Lower leg skin (tissue), 4 donors: ENCODE results near the gene ARHGAP15. TPM values are rescaled to one million over a fixed set of nuclear protein-coding genes. Genes with fewer than 3 reads are reported as not detected.

Source experiments
- DNase-seq, 2 donors: peaks; one replicate each; pipeline ENCODE4 v3.0.0-alpha.2; 2019; ENCODE audit warnings: low spot score in 2 of 2
- H3K4me3 ChIP-seq: fragments of 200-600 bp; sonication (generic); 2 replicates; pipeline ENCODE4 v1.5.1; 2017; ENCODE audit warnings: mild to moderate bottlenecking, low read depth; ENCODE audit not compliant: poor library complexity, severe bottlenecking
- CTCF ChIP-seq, 3 donors: fragments of 450-650 bp; IDR thresholded peaks; one replicate each; pipeline ENCODE4 v1.5.1; 2016; ENCODE audit warnings: antibody characterized with exemption in 3 of 3, mild to moderate bottlenecking in 3 of 3, moderate library complexity in 2 of 3
- POLR2A ChIP-seq, 2 donors: fragments of 450-650 bp; IDR thresholded peaks; one replicate each; pipeline ENCODE4 v1.6.1; 2016 to 2017; ENCODE audit warnings: antibody characterized with exemption in 2 of 2, mild to moderate bottlenecking in 1 of 2, moderate library complexity in 1 of 2
- WGBS, 2 donors: methylation state at CpG; one replicate each; pipeline ENCODE4 v1.1.5; 2018; 5-methylcytosine and 5-hydroxymethylcytosine counted together
- intact Hi-C: fragments of 100-400 bp; cut with DNase I; formaldehyde crosslinking; loops from one replicate; pipeline ENCODE4 v1.15.0; 2023; ENCODE audit warnings: low total_unique reads
- total RNA-seq, 4 donors: library from RNA; depleted of rRNA; stranded (reverse); fragments of >200 nt; gene quantifications; one replicate each; pipeline ENCODE4 v1.1.0, GENCODE V29; 2016

The ARHGAP15 gene
- total RNA-seq, 4 donors from 2014 or later, result 1.1 to 4.6 (median 2.4) TPM

- WGBS, 2 donors, result 95 to 99% methylated on average over 2 of the region's 2 CpGs
- intact Hi-C loops, result no loop called here
- TF ChIP-seq CTCF (IDR thresholded peaks at IDR 0.05), result no peak
- TF ChIP-seq POLR2A (IDR thresholded peaks at IDR 0.05), result no peak
- H3K4me3 ChIP-seq, result no peak overlapping the region
- no peak for DNase-seq
These were observed 253.8 kb downstream of the ARHGAP15 start for GRCh38 chr2:143383016-143383415.

- DNase-seq, result no peak
- intact Hi-C loops, result no loop called here
- WGBS, 2 donors, result 88 to 91% methylated on average over 6 of the region's 6 CpGs
- no peak for TF ChIP-seq CTCF (IDR thresholded peaks at IDR 0.05)
- no peak for TF ChIP-seq POLR2A (IDR thresholded peaks at IDR 0.05)
- H3K4me3 ChIP-seq, result no peak overlapping the region
These were observed 254.9 kb downstream of the ARHGAP15 start for GRCh38 chr2:143384111-143384510.

GRCh38 chr2:143390171-143390570, 261.0 kb downstream of the ARHGAP15 start:
- intact Hi-C loops, result no loop called here
- TF ChIP-seq POLR2A (IDR thresholded peaks at IDR 0.05) (no peak), CTCF (IDR thresholded peaks at IDR 0.05) (no peak)
- no peak for DNase-seq
- WGBS, 2 donors, result 89 to 90% methylated on average over 6 of the region's 6 CpGs
- H3K4me3 ChIP-seq, result no peak overlapping the region

- DNase-seq, result no peak
- TF ChIP-seq CTCF (IDR thresholded peaks at IDR 0.05), result no peak
- TF ChIP-seq POLR2A (IDR thresholded peaks at IDR 0.05), result no peak
- intact Hi-C loops, result no loop called here
- no peak overlapping the region for H3K4me3 ChIP-seq
These were observed 263.1 kb downstream of the ARHGAP15 start for GRCh38 chr2:143392358-143392757.

GRCh38 chr2:143394062-143394461, 264.8 kb downstream of the ARHGAP15 start:
- intact Hi-C loops, result no loop called here
- DNase-seq, result no peak
- WGBS, 2 donors, result 93 to 96% methylated on average over 2 of the region's 2 CpGs
- TF ChIP-seq CTCF (IDR thresholded peaks at IDR 0.05) (no peak), POLR2A (IDR thresholded peaks at IDR 0.05) (no peak)
- no peak overlapping the region for H3K4me3 ChIP-seq

GRCh38 chr2:143397884-143398614, 268.8 kb downstream of the ARHGAP15 start:
- 59 to 73% methylated on average over 3 of the region's 3 CpGs for WGBS, 2 donors
- H3K4me3 ChIP-seq, result no peak overlapping the region
- intact Hi-C loops, result no loop called here
- DNase-seq, result no peak
- TF ChIP-seq CTCF (IDR thresholded peaks at IDR 0.05), result no peak
- no peak for TF ChIP-seq POLR2A (IDR thresholded peaks at IDR 0.05)
